ENCODE data around the gene NLGN4Y.

NLGN4Y gene

DNA sequence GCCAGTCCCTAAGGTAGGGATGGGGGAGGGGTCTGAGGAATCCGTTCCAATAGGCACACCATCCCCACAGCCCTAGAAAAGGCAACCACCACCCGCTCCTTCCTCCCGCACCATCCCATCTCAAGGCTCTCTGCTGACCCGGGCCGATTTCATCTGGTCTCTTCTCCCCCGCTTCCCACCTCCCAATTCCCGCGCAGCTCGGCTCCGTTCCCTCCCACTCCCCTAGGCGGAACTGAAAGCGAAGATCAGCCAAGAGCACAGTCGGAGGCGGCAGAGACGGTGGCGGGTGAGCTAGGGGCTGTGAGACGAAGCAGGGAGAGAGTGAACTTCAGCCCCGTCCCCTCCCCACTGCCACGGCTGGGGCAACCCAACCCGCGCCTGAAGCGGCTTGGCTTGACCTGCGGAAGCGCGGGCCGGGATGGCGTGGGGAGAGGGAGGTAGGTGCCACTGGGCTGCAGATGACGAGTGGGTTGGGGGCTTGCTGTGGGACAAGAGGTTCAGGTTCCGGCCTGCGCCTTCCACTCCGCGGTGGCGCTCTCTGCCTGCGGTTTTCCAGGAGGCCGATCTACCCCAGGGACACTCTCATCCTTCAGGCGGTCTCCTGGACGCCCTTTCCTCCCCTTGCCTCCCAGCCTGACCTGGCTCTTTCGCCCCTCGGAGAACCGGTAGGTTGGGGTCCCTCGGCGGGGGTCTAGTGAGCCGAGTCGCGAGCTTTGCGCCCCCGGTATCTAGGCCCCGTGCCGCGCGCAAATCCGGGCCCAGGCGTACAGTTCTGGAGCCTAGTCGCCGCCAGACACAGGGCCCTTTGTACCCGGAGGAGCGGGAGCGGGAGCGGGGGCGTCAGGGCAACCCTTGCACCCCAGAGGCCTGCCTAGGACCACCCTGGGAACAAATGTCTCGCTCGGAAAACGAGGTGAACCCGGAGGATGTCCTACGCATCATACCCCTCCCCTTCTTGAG, at the start of gene NLGN4Y:
Gene NLGN4Y (plus strand): TSS at position 258 of the 960 bp plus-strand sequence. CDS start 97,591 bp downstream, outside the sequence.
- DNase-seq (ENCODE audit: low read depth in 2 of 2), result no peak

DNA sequence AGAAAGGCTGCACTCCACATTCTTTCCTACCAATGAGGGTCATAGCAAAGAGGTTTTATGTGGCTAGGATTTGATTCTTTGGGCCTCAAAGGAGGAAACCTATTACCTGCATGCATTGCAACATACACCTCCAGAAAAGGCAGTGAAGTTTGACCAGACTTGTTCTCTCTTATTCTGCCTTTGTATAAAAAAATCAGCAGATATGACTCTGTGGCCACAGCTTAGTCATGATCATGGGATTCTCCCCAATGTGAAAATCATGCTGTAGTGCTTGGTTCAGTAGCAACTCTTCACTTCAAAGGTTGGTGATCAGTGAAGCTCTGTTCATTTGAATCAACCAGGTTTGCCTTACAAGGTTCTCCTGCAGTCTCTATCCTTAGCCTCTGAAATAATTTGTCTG, 38.4 kb upstream of the NLGN4Y start:
- no peak for DNase-seq (ENCODE audit: low read depth in 2 of 2)

- no peak for DNase-seq (ENCODE audit: low read depth in 2 of 2)
These were observed 34.1 kb upstream of the NLGN4Y start for GRCh38 chrY:14490226-14490625.

- no peak for DNase-seq (ENCODE audit: low read depth in 2 of 2)
These were observed 26.3 kb upstream of the NLGN4Y start for GRCh38 chrY:14498071-14498470.

GRCh38 chrY:14504592-14504991, 19.7 kb upstream of the NLGN4Y start:
- no peak for DNase-seq (ENCODE audit: low read depth in 2 of 2)

GRCh38 chrY:14522379-14522950, 1.9 kb upstream of the NLGN4Y start:
- DNase-seq (ENCODE audit: low read depth in 2 of 2), result no peak

DNA sequence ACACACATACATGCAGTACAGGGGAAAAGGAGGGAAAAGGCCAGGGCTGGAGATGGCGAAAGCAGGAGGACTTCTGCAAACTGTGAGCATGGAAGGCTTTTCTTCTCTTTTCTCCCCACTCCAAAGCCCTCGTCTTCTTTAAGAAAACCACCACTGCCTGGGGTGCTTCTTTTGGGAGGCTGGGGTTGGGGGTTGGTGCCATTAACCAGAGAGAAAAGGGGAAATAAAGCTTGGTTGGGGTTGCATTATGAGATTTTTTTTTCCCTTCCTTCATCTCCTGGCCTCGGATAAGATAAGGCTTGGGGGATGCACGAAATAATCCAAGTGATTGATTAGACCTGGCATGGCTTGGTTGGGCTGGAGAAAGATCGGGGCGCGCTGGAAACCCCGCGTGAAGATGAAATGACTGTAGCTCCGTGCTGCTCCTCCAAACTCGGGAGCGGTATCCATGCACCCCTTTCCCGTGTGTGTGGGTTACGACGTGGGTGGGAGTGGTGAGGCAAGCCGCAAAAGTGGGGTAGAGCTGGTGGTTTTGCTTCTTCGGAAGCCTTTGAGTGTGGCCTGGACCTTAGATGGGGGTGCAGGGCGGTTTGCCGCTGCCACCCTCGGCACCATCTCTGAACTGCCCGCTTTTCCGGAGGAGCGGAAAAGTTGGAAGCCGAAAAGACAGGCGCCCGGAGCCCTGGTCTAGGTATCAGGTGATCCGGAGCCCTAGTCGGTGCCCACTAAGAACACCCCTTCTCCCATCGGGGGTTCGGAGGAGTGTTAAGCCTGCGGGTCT, 648 bp upstream of the NLGN4Y start:
- DNase-seq (ENCODE audit: low read depth in 2 of 2), result no peak

DNA sequence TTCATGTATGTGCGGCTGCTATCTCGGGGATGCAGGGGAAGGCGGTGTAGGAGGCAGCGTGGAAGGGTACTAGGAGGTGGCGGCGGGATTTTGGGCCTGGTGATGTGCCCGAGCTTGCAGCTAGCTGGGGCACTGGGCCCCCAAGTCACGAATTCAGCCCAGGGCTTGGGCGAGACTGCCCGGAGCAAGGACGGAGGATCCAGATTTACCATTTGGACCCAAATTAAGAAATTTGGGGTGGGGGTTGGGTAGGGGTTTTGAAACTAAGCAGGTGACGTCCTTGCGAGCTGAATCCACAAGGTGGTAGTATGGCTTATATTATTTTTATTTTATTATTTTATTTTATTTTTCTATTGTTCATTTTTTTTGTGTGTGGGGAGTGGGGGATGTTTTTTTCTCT, 986 bp downstream of the NLGN4Y start:
- no peak for DNase-seq (ENCODE audit: low read depth in 2 of 2)

DNA sequence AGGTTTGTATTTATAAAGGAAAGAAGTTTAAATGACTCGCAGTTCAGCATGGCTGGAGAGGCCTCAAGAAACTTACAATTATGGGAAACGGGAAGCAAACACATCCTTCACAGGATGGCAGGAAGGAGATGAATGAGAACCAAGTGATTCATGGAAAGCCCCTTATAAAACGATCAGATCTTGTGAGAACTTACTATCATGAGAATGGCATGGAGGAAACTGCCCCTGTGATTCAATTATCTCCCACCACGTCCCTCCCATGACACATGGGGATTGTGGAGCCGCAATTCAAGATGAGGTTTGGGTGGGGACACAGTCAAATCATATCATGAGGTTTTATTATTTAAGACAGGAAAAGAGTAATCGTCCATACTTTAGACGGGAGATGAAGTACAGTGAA, 4.0 kb downstream of the NLGN4Y start:
- DNase-seq (ENCODE audit: low read depth in 2 of 2), result no peak

DNA sequence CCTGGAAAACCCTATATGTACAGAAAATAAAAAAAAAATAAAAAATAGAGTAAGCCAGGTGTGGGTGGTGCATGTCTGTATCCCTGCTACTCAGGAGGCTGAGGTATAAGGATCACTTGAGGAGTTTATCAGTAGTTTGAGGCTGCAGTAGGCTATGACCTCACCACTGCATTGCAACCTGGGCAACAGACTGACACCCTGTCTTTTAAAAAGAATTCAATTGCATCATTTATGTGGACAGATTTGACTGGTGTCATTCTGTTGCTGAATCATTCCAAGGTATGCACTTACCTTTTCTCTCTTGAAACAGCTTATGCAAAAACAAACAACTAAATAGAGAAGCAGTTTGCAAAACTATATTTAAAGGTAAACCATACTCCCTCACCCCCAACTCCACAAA, 12.4 kb downstream of the NLGN4Y start:
- no peak for DNase-seq (ENCODE audit: low read depth in 2 of 2)

DNA sequence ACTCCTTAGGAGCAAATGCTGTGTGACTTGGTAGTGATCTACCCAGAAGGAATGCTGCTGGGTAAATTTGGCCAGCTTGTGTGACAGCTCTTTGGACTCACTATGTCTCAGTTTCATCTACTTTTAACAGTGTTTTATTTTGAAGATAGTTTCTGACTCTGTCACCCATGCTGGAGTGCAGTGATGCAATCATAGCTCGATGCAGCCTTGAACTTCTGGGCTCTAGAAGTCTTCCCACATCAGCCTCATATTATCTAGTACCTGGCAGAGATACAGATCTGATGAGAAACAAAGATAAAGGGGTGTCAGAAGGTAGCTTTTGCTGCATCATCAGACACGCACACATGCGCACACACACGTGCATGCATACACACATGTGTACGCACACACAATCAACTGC, 19.2 kb downstream of the NLGN4Y start:
- no peak for DNase-seq (ENCODE audit: low read depth in 2 of 2)

DNA sequence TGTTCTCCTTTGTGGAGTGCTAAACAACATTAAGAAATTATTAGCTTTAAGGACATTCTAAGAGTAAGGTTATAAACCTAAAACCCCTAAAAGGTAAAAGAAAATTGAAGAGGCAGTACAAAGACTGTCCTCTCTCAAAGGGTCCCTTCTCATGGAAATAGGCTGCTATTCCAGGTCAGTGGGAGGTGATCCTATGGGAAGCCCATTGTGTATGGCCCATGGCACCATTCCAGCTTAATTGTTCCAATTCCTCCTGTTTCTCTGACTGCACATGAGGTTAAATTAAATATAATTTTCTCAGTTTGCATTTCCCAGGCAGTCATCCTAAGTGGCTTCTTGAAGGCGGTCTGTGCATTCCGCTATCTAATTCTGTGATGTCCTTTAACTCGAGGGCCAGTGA, 57.0 kb downstream of the NLGN4Y start:
- DNase-seq (ENCODE audit: low read depth in 2 of 2), result no peak

DNA sequence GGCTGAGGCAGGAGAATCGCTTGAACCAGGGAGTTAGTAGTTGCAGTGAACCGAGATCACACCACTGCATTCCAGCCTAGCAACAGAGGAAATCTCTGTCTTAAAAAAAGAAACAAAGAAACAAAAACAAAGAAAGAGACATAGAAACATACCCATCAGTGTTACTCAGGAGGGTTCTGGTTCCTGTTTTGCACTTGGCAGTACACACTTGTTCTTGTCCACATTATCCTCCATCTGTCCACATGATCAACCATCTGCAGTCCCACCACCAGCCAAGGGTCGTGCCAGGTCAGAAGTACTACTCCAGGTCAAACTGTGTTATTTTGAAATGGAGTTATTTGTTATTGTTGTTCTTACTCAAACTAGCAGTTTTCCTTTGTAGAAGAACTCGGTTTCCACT, 62.4 kb downstream of the NLGN4Y start:
- no peak for DNase-seq (ENCODE audit: low read depth in 2 of 2)

DNA sequence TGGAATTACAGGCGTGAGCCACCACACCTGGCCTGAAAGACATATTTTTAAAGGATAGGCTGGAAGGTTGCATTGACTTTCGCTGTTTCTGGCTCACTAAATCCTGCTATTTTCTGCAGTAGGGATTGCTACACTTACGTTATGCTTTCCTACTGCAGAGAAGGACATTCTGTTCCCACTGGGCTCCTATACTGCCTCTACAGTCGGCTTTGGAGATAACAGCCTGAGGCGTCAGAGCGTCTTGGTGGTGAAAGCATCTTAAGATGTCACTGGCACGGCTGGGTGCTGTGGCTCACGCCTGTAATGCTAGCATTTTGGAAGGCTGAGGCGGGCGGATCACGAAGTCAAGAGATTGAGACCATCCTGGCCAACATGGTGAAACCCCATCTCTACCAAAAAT, 77.0 kb downstream of the NLGN4Y start:
- DNase-seq (ENCODE audit: low read depth in 2 of 2), result no peak

GRCh38 chrY:14617625-14618024, 93.3 kb downstream of the NLGN4Y start:
- no peak for DNase-seq (ENCODE audit: low read depth in 2 of 2)

GRCh38 chrY:14618513-14618912, 94.2 kb downstream of the NLGN4Y start:
- no peak for DNase-seq (ENCODE audit: low read depth in 2 of 2)

DNA sequence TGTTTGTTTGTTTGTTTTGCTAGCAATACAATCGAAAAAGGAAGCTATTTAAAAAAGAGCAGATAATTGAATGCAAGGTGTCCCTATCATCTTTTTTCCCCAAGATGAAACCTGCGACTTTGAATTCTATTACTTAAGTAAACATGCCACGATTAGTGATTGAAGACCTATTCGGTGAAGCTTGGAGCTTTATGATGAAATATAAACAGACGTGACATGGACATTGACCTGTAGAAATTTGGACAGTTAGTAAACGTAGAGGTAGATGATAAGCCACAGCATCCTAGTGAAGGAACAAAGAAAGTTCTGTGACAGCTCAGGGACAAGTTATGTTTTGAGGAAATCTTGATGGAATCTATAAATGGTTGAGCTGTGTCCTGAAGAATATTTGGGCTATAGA, 103.9 kb downstream of the NLGN4Y start:
- no peak for DNase-seq (ENCODE audit: low read depth in 2 of 2)

DNA sequence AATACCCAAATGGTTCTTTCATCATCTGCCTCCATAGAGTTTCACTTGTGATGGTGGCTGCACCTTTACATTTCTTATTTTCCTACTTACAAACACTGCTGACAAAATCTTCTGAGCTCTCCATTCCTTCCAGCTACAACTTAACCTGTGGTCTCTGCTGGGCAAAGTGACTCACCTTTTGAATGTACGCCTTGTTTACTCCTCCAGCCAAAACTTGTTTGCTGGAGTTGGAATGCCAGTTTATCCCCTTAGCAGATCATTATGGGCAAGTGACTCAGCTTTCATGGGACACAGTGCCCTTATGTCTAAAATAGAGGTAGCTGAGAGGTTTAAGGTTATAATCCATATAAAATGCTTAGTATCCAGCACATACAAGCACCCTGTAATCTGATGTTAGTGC, 107.3 kb downstream of the NLGN4Y start:
- DNase-seq (ENCODE audit: low read depth in 2 of 2), result no peak

DNA sequence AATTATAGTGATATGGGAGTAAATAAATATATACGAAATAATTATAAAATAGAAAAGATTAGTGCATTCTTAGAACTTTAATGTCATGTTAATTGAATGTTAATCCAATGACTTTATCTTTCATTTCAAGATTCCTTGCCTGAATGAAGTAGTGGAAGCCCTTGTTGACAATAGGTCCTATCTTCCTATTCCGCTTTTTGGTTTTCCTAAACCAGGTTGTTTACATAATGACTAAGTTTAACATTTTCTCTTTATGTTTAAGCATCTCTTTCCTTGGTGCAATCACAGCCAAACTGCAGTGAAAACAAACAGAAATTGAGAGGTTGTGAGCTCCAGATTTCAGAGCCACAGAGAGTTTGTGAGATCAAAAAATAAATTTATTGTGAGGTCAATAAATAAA, 109.4 kb downstream of the NLGN4Y start:
- DNase-seq (ENCODE audit: low read depth in 2 of 2), result no peak

DNA sequence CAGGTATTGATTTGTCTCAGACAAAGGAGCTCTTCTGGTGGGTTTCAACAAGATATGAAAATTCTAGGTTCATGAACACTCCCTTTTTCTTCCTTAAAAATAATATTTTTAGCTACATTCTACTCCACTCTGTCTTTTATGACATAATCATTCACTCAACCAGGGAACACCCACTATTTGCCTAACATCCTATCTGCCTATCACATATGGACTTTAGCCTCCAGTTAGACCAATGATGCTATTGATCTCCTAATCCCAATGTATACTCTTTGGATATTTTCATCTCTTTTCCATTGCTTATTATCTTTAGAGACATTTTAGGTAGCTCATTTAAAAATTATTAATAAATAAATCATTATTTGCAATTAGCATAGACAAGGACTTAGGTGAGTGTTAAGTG, 110.6 kb downstream of the NLGN4Y start:
- DNase-seq (ENCODE audit: low read depth in 2 of 2), result no peak

DNA sequence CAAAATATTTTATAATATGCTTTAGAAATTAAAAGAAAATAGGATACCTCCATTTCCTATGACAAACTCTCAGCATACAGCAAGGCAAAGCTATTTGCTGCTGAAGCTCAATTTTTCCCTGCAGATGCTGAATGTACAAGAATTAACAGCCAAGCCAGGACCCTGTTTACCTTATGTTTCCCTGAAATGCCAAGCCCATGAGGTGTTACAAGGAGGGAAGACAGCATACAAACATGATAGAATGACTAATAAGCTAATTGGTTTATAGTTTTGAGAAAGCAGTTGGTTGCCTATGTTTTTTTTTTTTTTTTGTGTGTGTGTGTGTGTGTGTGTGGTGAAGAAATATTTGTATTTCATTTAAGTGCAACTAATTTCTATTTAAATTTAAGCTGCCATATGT, 113.2 kb downstream of the NLGN4Y start:
- no peak for DNase-seq (ENCODE audit: low read depth in 2 of 2)

DNA sequence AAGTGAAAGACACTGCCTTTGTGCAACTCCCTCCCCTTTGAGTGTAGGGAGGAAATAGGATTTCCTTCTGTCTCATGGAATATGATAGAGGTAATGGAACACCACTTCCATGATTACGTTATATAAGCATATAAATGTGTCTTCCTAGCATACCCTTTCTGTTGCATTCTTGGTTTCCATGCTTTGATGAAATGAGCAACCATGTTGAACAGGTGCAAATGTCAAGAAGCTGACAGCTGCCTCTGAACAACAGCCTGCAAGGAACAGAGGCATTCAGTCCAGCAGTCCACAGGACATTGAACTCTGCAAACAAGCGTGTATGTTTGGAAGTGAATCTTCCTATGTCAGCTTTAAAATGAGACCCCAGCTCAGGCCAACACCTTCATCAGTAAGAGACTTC, 117.5 kb downstream of the NLGN4Y start:
- no peak for DNase-seq (ENCODE audit: low read depth in 2 of 2)
